Immature natural killer cell (primary cell): ENCODE measurements around the gene MMP15. TPM values are rescaled to one million over a fixed set of nuclear protein-coding genes. Genes with fewer than 3 reads are reported as not detected.
"Not testable (repeated sequence)": the region's sequence is repeated elsewhere in the genome, so short reads cannot be mapped to it uniquely, and the experiment has no call there.

Experiments used
- DNase-seq, 3 donors: peaks; one replicate each; pipeline ENCODE4 v3.0.0; 2022; ENCODE audit warnings: mixed read lengths in 1 of 3
- H3K27ac Mint-ChIP-seq, 6 donors: one replicate each; pipeline ENCODE4 v1.8.0; 2020; ENCODE audit warnings: mixed read lengths in 6 of 6, mild to moderate bottlenecking in 5 of 6, inconsistent platforms in 4 of 6, moderate library complexity in 3 of 6
- H3K27me3 Mint-ChIP-seq, 3 donors: one replicate each; pipeline ENCODE4 v1.8.0; 2020 to 2021; ENCODE audit warnings: low read depth in 3 of 3, mild to moderate bottlenecking in 3 of 3, mixed read lengths in 3 of 3, moderate library complexity in 3 of 3, inconsistent platforms in 1 of 3
- H3K36me3 Mint-ChIP-seq, 3 donors: one replicate each; pipeline ENCODE4 v1.8.0; 2020; ENCODE audit warnings: mixed read lengths in 3 of 3, inconsistent platforms in 2 of 3, mild to moderate bottlenecking in 2 of 3
- H3K4me1 Mint-ChIP-seq, 2 donors: one replicate each; pipeline ENCODE4 v1.8.0; 2020; ENCODE audit warnings: inconsistent platforms in 2 of 2, mild to moderate bottlenecking in 2 of 2, mixed read lengths in 2 of 2, moderate library complexity in 1 of 2
- H3K4me3 Mint-ChIP-seq, 5 donors: one replicate each; pipeline ENCODE4 v1.8.0; 2020; ENCODE audit warnings: mild to moderate bottlenecking in 5 of 5, mixed read lengths in 5 of 5, inconsistent platforms in 3 of 5, moderate library complexity in 3 of 5
- H3K9me3 Mint-ChIP-seq, 6 donors: one replicate each; pipeline ENCODE4 v1.8.0; 2020; ENCODE audit warnings: mild to moderate bottlenecking in 6 of 6, mixed read lengths in 6 of 6, inconsistent platforms in 4 of 6, moderate library complexity in 3 of 6
- polyA plus RNA-seq, 3 donors: library from polyadenylated mRNA; unstranded; fragments of 300-500 nt; fragmentation: Illumina TruSeq; gene quantifications; one replicate each; pipeline ENCODE4 v1.2.3, GENCODE V29; 2021

Gene MMP15
- polyA plus RNA-seq, 3 donors from 2014 or later: 0.04 TPM; not detected in 2

GRCh38 chr16:58094791-58095574, 69.4 kb downstream of the MMP15 start:
- no peak for DNase-seq
- Mint-ChIP-seq H3K27ac (peak overlapping the region in 2 of 6 donors; percentile 31 to 48), H3K36me3 (no peaks in the 10 kb centered on the region), H3K4me3 (peak overlapping the region in 1 of 5 donors; percentile 0), H3K9me3 (no peaks in the 10 kb centered on the region), H3K27me3 (peaks cover 0 to 3% (median 2%) of the 10 kb centered on the region in 3 donors), H3K4me1 (peaks cover 11 to 15% of the 10 kb centered on the region in 2 donors)

GRCh38 chr16:58095575-58095960, 70.0 kb downstream of the MMP15 start:
- H3K9me3 Mint-ChIP-seq, H3K27me3 Mint-ChIP-seq, DNase-seq, H3K36me3 Mint-ChIP-seq: not testable (repeated sequence)
- Mint-ChIP-seq H3K4me3 (peak overlapping the region in 1 of 5 donors; percentile 0), H3K27ac (peak overlapping the region in 1 of 6 donors; percentile 31), H3K4me1 (peaks cover 11 to 15% of the 10 kb centered on the region in 2 donors)

- H3K4me3 Mint-ChIP-seq: no peak overlapping the region
- H3K9me3 Mint-ChIP-seq: no peaks in the 10 kb centered on the region
- DNase-seq: no peak
- H3K27ac Mint-ChIP-seq: no peak overlapping the region
- no peaks in the 10 kb centered on the region for H3K36me3 Mint-ChIP-seq
- H3K27me3 Mint-ChIP-seq: peaks cover 0 to 3% (median 0%) of the 10 kb centered on the region in 3 donors
- H3K4me1 Mint-ChIP-seq: peaks cover 11 to 15% of the 10 kb centered on the region in 2 donors
Observed at GRCh38 chr16:58096249-58096648, 70.7 kb downstream of the MMP15 start.

Other genes with a start within 250 kb of the MMP15 start
- gene KIFC3, start 223.3 kb upstream of the MMP15 start, polyA plus RNA-seq: 10 to 100 TPM in 2 of 3 donors, 1 to 10 TPM in 1; 5.1 to 13.6 (median 12.2) TPM
- gene CNGB1, start 54.6 kb upstream of the MMP15 start, polyA plus RNA-seq: not detected
- gene ZNF319, start 25.1 kb upstream of the MMP15 start, polyA plus RNA-seq: 10 to 100 TPM in 2 of 3 donors, 1 to 10 TPM in 1; 6.8 to 31.2 (median 10.3) TPM
- 100 to 1,000 TPM in 1 of 3 donors, 10 to 100 TPM in 2; 43.3 to 104 (median 88.7) TPM for gene USB1, start 24.3 kb upstream of the MMP15 start, polyA plus RNA-seq
- 10 to 100 TPM; 36.6 to 43.2 (median 39.4) TPM for gene CFAP20, start 103.6 kb downstream of the MMP15 start, polyA plus RNA-seq
- 10 to 100 TPM in 2 of 3 donors, 1 to 10 TPM in 1; 3.8 to 13.4 (median 11.2) TPM for gene CSNK2A2, start 172.4 kb downstream of the MMP15 start, polyA plus RNA-seq